ENCODE measurements around the gene CLEC2L.
"Not testable (repeated sequence)": the region's sequence is repeated elsewhere in the genome, so short reads cannot be mapped to it uniquely, and the experiment has no call there.

CLEC2L gene

GRCh38 chr7:139548302-139549028 lies 25.0 kb downstream of the CLEC2L start:
- FAIRE-seq (no peak), DNase-seq (ENCODE audit: insufficient read length, low spot score) (no peak)

- DNase-seq (ENCODE audit: insufficient read length, low spot score); FAIRE-seq: not testable (repeated sequence)
These were observed 30.7 kb downstream of the CLEC2L start for GRCh38 chr7:139553991-139554700.

- no peak for DNase-seq (ENCODE audit: insufficient read length, low spot score)
- FAIRE-seq: no peak
These were observed 34.5 kb downstream of the CLEC2L start for GRCh38 chr7:139557857-139558581.

- no peak for FAIRE-seq
- no peak for DNase-seq (ENCODE audit: insufficient read length, low spot score)
These were observed 36.0 kb downstream of the CLEC2L start for GRCh38 chr7:139559364-139560105.

- DNase-seq (ENCODE audit: insufficient read length, low spot score): no peak
- no peak for FAIRE-seq
These were observed 36.7 kb downstream of the CLEC2L start for GRCh38 chr7:139560199-139560598.

GRCh38 chr7:139560678-139561077 lies 37.2 kb downstream of the CLEC2L start:
- no peak for FAIRE-seq
- DNase-seq (ENCODE audit: insufficient read length, low spot score): no peak

GRCh38 chr7:139562491-139562890 lies 39.0 kb downstream of the CLEC2L start:
- FAIRE-seq: no peak
- DNase-seq (ENCODE audit: insufficient read length, low spot score): no peak

- FAIRE-seq: no peak
- no peak for DNase-seq (ENCODE audit: insufficient read length, low spot score)
These were observed 39.6 kb downstream of the CLEC2L start for GRCh38 chr7:139562961-139563565.

- FAIRE-seq (no peak), DNase-seq (ENCODE audit: insufficient read length, low spot score) (no peak)
These were observed 40.4 kb downstream of the CLEC2L start for GRCh38 chr7:139563856-139564255.

- no peak for FAIRE-seq
- no peak for DNase-seq (ENCODE audit: insufficient read length, low spot score)
These were observed 42.6 kb downstream of the CLEC2L start for GRCh38 chr7:139566075-139566474.

- DNase-seq (ENCODE audit: insufficient read length, low spot score) (no peak), FAIRE-seq (no peak)
These were observed 43.5 kb downstream of the CLEC2L start for GRCh38 chr7:139566736-139567646.

GRCh38 chr7:139567647-139568345 lies 44.3 kb downstream of the CLEC2L start:
- no peak for FAIRE-seq
- DNase-seq (ENCODE audit: insufficient read length, low spot score): no peak

GRCh38 chr7:139568346-139568675 lies 44.8 kb downstream of the CLEC2L start:
- FAIRE-seq: no peak
- no peak for DNase-seq (ENCODE audit: insufficient read length, low spot score)

GRCh38 chr7:139568813-139569490 lies 45.5 kb downstream of the CLEC2L start:
- DNase-seq (ENCODE audit: insufficient read length, low spot score) (no peak), FAIRE-seq (no peak)

- DNase-seq (ENCODE audit: insufficient read length, low spot score) (no peak), FAIRE-seq (no peak)
These were observed 46.6 kb downstream of the CLEC2L start for GRCh38 chr7:139570119-139570518.

GRCh38 chr7:139570626-139571025 lies 47.1 kb downstream of the CLEC2L start:
- DNase-seq (ENCODE audit: insufficient read length, low spot score): no peak
- FAIRE-seq: no peak

GRCh38 chr7:139571190-139571589 lies 47.7 kb downstream of the CLEC2L start:
- FAIRE-seq: no peak

GRCh38 chr7:139571651-139572050 lies 48.2 kb downstream of the CLEC2L start:
- DNase-seq (ENCODE audit: insufficient read length, low spot score): no peak
- FAIRE-seq: no peak

More at GRCh38 chr7:139571190-139571589, 47.7 kb downstream of the CLEC2L start:
- DNase-seq (ENCODE audit: insufficient read length, low spot score): no peak
